ENCODE measurements around the gene ZNF134. TPM values are rescaled to one million over a fixed set of nuclear protein-coding genes. Genes with fewer than 3 reads are reported as not detected.

Gene ZNF134
- total RNA-seq, 1 donor from 2014 or later: 40.8 TPM

- H3K27me3 ChIP-seq: no peaks in the 10 kb centered on the region
- no peak overlapping the region for H3K4me3 ChIP-seq
- no peaks in the 10 kb centered on the region for H3F3A ChIP-seq (ENCODE audit: low read depth)
- H3K36me3 ChIP-seq: peaks cover 7% of the 10 kb centered on the region
- TF ChIP-seq EZH2 (IDR thresholded peaks at IDR 0.05): no peak
- TF ChIP-seq CTCF (IDR thresholded peaks at IDR 0.05): no peak
- no peak for TF ChIP-seq EZH2phosphoT487 (IDR thresholded peaks at IDR 0.05)
- Mint-ChIP-seq H3K4me1 (peaks cover 10% of the 10 kb centered on the region), H3K9me3 (peaks cover 60% of the 10 kb centered on the region), H3K27me3 (ENCODE audit: insufficient read depth, low read depth) (peaks cover 10% of the 10 kb centered on the region), H3K36me3 (peaks cover 45% of the 10 kb centered on the region), H3K4me3 (no peak overlapping the region), H3K27ac (no peak overlapping the region)
- peaks cover 9% of the 10 kb centered on the region for H3K9me3 ChIP-seq (ENCODE audit: low read depth)
- no peak overlapping the region for H2AFZ ChIP-seq (replicated peaks)
- DNase-seq (ENCODE audit: low spot score): no peak
- H3K4me1 ChIP-seq: no peaks in the 10 kb centered on the region
- H3K27ac ChIP-seq: no peak overlapping the region
- H4K20me1 ChIP-seq (ENCODE audit: low read depth): no peaks in the 10 kb centered on the region
- no peak overlapping the region for H3K4me2 ChIP-seq
- H3K79me2 ChIP-seq (ENCODE audit: low read depth): peaks cover 21% of the 10 kb centered on the region
- H3K9ac ChIP-seq: no peak overlapping the region
These were observed 2.9 kb upstream of the ZNF134 start for GRCh38 chr19:57611113-57611512.

GRCh38 chr19:57615346-57615745 is 1.3 kb downstream of the ZNF134 start:
- TF ChIP-seq CTCF (IDR thresholded peaks at IDR 0.05) (no peak), EZH2 (IDR thresholded peaks at IDR 0.05) (no peak), EZH2phosphoT487 (IDR thresholded peaks at IDR 0.05) (no peak)
- Histone ChIP-seq H3K4me3 (peak overlapping the region; percentile 94), H4K20me1 (ENCODE audit: low read depth) (no peaks in the 10 kb centered on the region), H3K9me3 (ENCODE audit: low read depth) (peaks cover 47% of the 10 kb centered on the region), H3K9ac (no peak overlapping the region), H3K79me2 (ENCODE audit: low read depth) (peaks cover 63% of the 10 kb centered on the region), H3K4me1 (no peaks in the 10 kb centered on the region), H3K27me3 (no peaks in the 10 kb centered on the region), H3F3A (ENCODE audit: low read depth) (peaks cover 3% of the 10 kb centered on the region), H3K27ac (no peak overlapping the region), H2AFZ (replicated peaks) (no peak overlapping the region), H3K4me2 (peak overlapping the region; percentile 80), H3K36me3 (peaks cover 46% of the 10 kb centered on the region)
- Mint-ChIP-seq H3K4me3 (peak overlapping the region; percentile 95), H3K9me3 (peaks cover 78% of the 10 kb centered on the region), H3K36me3 (peaks cover 66% of the 10 kb centered on the region), H3K27me3 (ENCODE audit: insufficient read depth, low read depth) (peaks cover 30% of the 10 kb centered on the region), H3K4me1 (peaks cover 10% of the 10 kb centered on the region), H3K27ac (peak overlapping the region; percentile 23)
- no peak for DNase-seq (ENCODE audit: low spot score)

- Mint-ChIP-seq H3K9me3 (peaks cover 100% of the 10 kb centered on the region), H3K4me3 (no peak overlapping the region), H3K4me1 (no peaks in the 10 kb centered on the region), H3K27me3 (ENCODE audit: insufficient read depth, low read depth) (peaks cover 24% of the 10 kb centered on the region), H3K27ac (no peak overlapping the region), H3K36me3 (peaks cover 95% of the 10 kb centered on the region)
- no peak overlapping the region for H3K4me2 ChIP-seq
- peaks cover 81% of the 10 kb centered on the region for H3K36me3 ChIP-seq
- H3K4me1 ChIP-seq: no peaks in the 10 kb centered on the region
- peaks cover 89% of the 10 kb centered on the region for H3K9me3 ChIP-seq (ENCODE audit: low read depth)
- no peak for DNase-seq (ENCODE audit: low spot score)
- H3K9ac ChIP-seq: no peak overlapping the region
- H3K27ac ChIP-seq: no peak overlapping the region
- TF ChIP-seq EZH2phosphoT487 (IDR thresholded peaks at IDR 0.05) (no peak), CTCF (IDR thresholded peaks at IDR 0.05) (no peak), EZH2 (IDR thresholded peaks at IDR 0.05) (no peak)
- no peaks in the 10 kb centered on the region for H4K20me1 ChIP-seq (ENCODE audit: low read depth)
- H2AFZ ChIP-seq (replicated peaks): no peak overlapping the region
- peaks cover 14% of the 10 kb centered on the region for H3F3A ChIP-seq (ENCODE audit: low read depth)
- H3K4me3 ChIP-seq: peak overlapping the region; percentile 6
- peaks cover 9% of the 10 kb centered on the region for H3K27me3 ChIP-seq
- peaks cover 96% of the 10 kb centered on the region for H3K79me2 ChIP-seq (ENCODE audit: low read depth)
These were observed 6.8 kb downstream of the ZNF134 start for GRCh38 chr19:57620673-57621348.
